ENCODE data around the gene FAM185A.
"Not testable (repeated sequence)": the region's sequence is repeated elsewhere in the genome, so short reads cannot be mapped to it uniquely, and the experiment has no call there.

Gene FAM185A

GRCh38 chr7:102830197-102830596 is 81.4 kb downstream of the FAM185A start:
- no peak for DNase-seq (ENCODE audit: low read depth, low spot score)

GRCh38 chr7:102832674-102833073 is 83.9 kb downstream of the FAM185A start:
- no peak for DNase-seq (ENCODE audit: low read depth, low spot score)

GRCh38 chr7:102833343-102833742 is 84.5 kb downstream of the FAM185A start:
- DNase-seq (ENCODE audit: low read depth, low spot score) = no peak

- no peak for DNase-seq (ENCODE audit: low read depth, low spot score)
Measured at GRCh38 chr7:102834466-102834865, 85.7 kb downstream of the FAM185A start.

GRCh38 chr7:102834999-102835398 is 86.2 kb downstream of the FAM185A start:
- no peak for DNase-seq (ENCODE audit: low read depth, low spot score)

GRCh38 chr7:102836191-102836919 is 87.6 kb downstream of the FAM185A start:
- DNase-seq (ENCODE audit: low read depth, low spot score) = no peak

- DNase-seq (ENCODE audit: low read depth, low spot score) = no peak
Measured at GRCh38 chr7:102836977-102837376, 88.2 kb downstream of the FAM185A start.

GRCh38 chr7:102837802-102838201 is 89.0 kb downstream of the FAM185A start:
- DNase-seq (ENCODE audit: low read depth, low spot score) = no peak

GRCh38 chr7:102838572-102839101 is 89.8 kb downstream of the FAM185A start:
- DNase-seq (ENCODE audit: low read depth, low spot score) = not testable (repeated sequence)

GRCh38 chr7:102840404-102840803 is 91.6 kb downstream of the FAM185A start:
- no peak for DNase-seq (ENCODE audit: low read depth, low spot score)

- DNase-seq (ENCODE audit: low read depth, low spot score) = no peak
Measured at GRCh38 chr7:102841290-102841689, 92.5 kb downstream of the FAM185A start.

- DNase-seq (ENCODE audit: low read depth, low spot score) = no peak
Measured at GRCh38 chr7:102842284-102842683, 93.5 kb downstream of the FAM185A start.

GRCh38 chr7:102843850-102844249 is 95.1 kb downstream of the FAM185A start:
- DNase-seq (ENCODE audit: low read depth, low spot score) = no peak

- DNase-seq (ENCODE audit: low read depth, low spot score) = no peak
Measured at GRCh38 chr7:102845346-102845745, 96.5 kb downstream of the FAM185A start.

- no peak for DNase-seq (ENCODE audit: low read depth, low spot score)
Measured at GRCh38 chr7:102849079-102849478, 100.3 kb downstream of the FAM185A start.

GRCh38 chr7:102849538-102849937 is 100.7 kb downstream of the FAM185A start:
- no peak for DNase-seq (ENCODE audit: low read depth, low spot score)

GRCh38 chr7:102856036-102856435 is 107.2 kb downstream of the FAM185A start:
- no peak for DNase-seq (ENCODE audit: low read depth, low spot score)
